ENCODE results near the gene HINT3.

Gene HINT3

GRCh38 chr6:125957845-125958244, 1.3 kb downstream of the HINT3 start:
- H2AK5ac ChIP-seq (ENCODE audit: low read length) = no peak overlapping the region
- H3K27ac ChIP-seq (ENCODE audit: low read depth, low read length) = no peak overlapping the region
- no peak overlapping the region for H4K8ac ChIP-seq (ENCODE audit: low read depth, low read length)
- no peak overlapping the region for H3K18ac ChIP-seq (ENCODE audit: low read length)
- no peak overlapping the region for H3K4me3 ChIP-seq (ENCODE audit: low read length)
- H2BK120ac ChIP-seq (ENCODE audit: low read depth, low read length) = no peak overlapping the region
- H3K27me3 ChIP-seq (ENCODE audit: insufficient read depth, low read length, poor library complexity) = no peaks in the 10 kb centered on the region
- H3K36me3 ChIP-seq (ENCODE audit: control insufficient read depth, insufficient read depth, low read length) = no peaks in the 10 kb centered on the region
- H3K23ac ChIP-seq (ENCODE audit: low read length) = no peak overlapping the region
- H3K4me1 ChIP-seq (ENCODE audit: control insufficient read depth, low read depth, low read length) = peaks cover 3% of the 10 kb centered on the region
- H2BK5ac ChIP-seq (ENCODE audit: low read length) = no peak overlapping the region
- H3K79me1 ChIP-seq (ENCODE audit: low read length) = no peaks in the 10 kb centered on the region
- H2BK15ac ChIP-seq (replicated peaks; ENCODE audit: low read depth) = no peak overlapping the region
- no peak overlapping the region for H3K4me2 ChIP-seq (ENCODE audit: low read length)
- no peak overlapping the region for H4K5ac ChIP-seq (ENCODE audit: low read length)
- no CpG with 5 or more reads among the region's 4 CpGs for whole genome bisulfite sequencing (ENCODE audit: extremely low coverage, insufficient coverage, low lambda C conversion rate)
- H3K9ac ChIP-seq (ENCODE audit: low read length) = no peak overlapping the region
- H3K79me2 ChIP-seq (ENCODE audit: control insufficient read depth, insufficient read depth, low read length) = no peaks in the 10 kb centered on the region
- DNase-seq = no peak
- H3K4ac ChIP-seq (ENCODE audit: low read depth, low read length) = no peak overlapping the region
- H3K56ac ChIP-seq (ENCODE audit: low read length) = no peak overlapping the region

GRCh38 chr6:125959041-125959440, 2.5 kb downstream of the HINT3 start:
- no peak overlapping the region for H3K4me3 ChIP-seq (ENCODE audit: low read length)
- WGBS (ENCODE audit: extremely low coverage, insufficient coverage, low lambda C conversion rate) = no CpG with 5 or more reads among the region's 4 CpGs

GRCh38 chr6:125961117-125961516, 4.5 kb downstream of the HINT3 start:
- H2BK5ac ChIP-seq (ENCODE audit: low read length) = no peak overlapping the region
- no peak overlapping the region for H3K9ac ChIP-seq (ENCODE audit: low read length)
- no peak overlapping the region for H4K8ac ChIP-seq (ENCODE audit: low read depth, low read length)
- H2BK15ac ChIP-seq (replicated peaks; ENCODE audit: low read depth) = no peak overlapping the region
- H3K56ac ChIP-seq (ENCODE audit: low read length) = no peak overlapping the region
- no peak overlapping the region for H3K23ac ChIP-seq (ENCODE audit: low read length)
- H3K4me3 ChIP-seq (ENCODE audit: low read length) = no peak overlapping the region
- no peak overlapping the region for H2BK120ac ChIP-seq (ENCODE audit: low read depth, low read length)
- no peak overlapping the region for H3K18ac ChIP-seq (ENCODE audit: low read length)
- H3K27me3 ChIP-seq (ENCODE audit: insufficient read depth, low read length, poor library complexity) = no peaks in the 10 kb centered on the region
- H3K27ac ChIP-seq (ENCODE audit: low read depth, low read length) = no peak overlapping the region
- WGBS (ENCODE audit: extremely low coverage, insufficient coverage, low lambda C conversion rate) = no CpG with 5 or more reads among the region's 3 CpGs
- H3K4me2 ChIP-seq (ENCODE audit: low read length) = no peak overlapping the region
- H4K5ac ChIP-seq (ENCODE audit: low read length) = no peak overlapping the region
- H3K4ac ChIP-seq (ENCODE audit: low read depth, low read length) = no peak overlapping the region
- H3K4me1 ChIP-seq (ENCODE audit: control insufficient read depth, low read depth, low read length) = peaks cover 2% of the 10 kb centered on the region
- H3K79me1 ChIP-seq (ENCODE audit: low read length) = no peaks in the 10 kb centered on the region
- H2AK5ac ChIP-seq (ENCODE audit: low read length) = no peak overlapping the region
- no peaks in the 10 kb centered on the region for H3K79me2 ChIP-seq (ENCODE audit: control insufficient read depth, insufficient read depth, low read length)
- H3K36me3 ChIP-seq (ENCODE audit: control insufficient read depth, insufficient read depth, low read length) = no peaks in the 10 kb centered on the region
- DNase-seq = no peak

More at GRCh38 chr6:125959041-125959440, 2.5 kb downstream of the HINT3 start:
- peaks cover 4% of the 10 kb centered on the region for H3K4me1 ChIP-seq (ENCODE audit: control insufficient read depth, low read depth, low read length)
- H3K18ac ChIP-seq (ENCODE audit: low read length) = no peak overlapping the region
- H2BK15ac ChIP-seq (replicated peaks; ENCODE audit: low read depth) = no peak overlapping the region
- no peaks in the 10 kb centered on the region for H3K36me3 ChIP-seq (ENCODE audit: control insufficient read depth, insufficient read depth, low read length)
- H3K56ac ChIP-seq (ENCODE audit: low read length) = peak overlapping the region; percentile 28
- DNase-seq = no peak
- no peak overlapping the region for H3K4me2 ChIP-seq (ENCODE audit: low read length)
- H3K79me2 ChIP-seq (ENCODE audit: control insufficient read depth, insufficient read depth, low read length) = no peaks in the 10 kb centered on the region
- H4K5ac ChIP-seq (ENCODE audit: low read length) = no peak overlapping the region
- H3K27ac ChIP-seq (ENCODE audit: low read depth, low read length) = no peak overlapping the region
- no peak overlapping the region for H2AK5ac ChIP-seq (ENCODE audit: low read length)
- H3K9ac ChIP-seq (ENCODE audit: low read length) = no peak overlapping the region
- H3K27me3 ChIP-seq (ENCODE audit: insufficient read depth, low read length, poor library complexity) = no peaks in the 10 kb centered on the region
- H3K4ac ChIP-seq (ENCODE audit: low read depth, low read length) = no peak overlapping the region
- no peak overlapping the region for H2BK5ac ChIP-seq (ENCODE audit: low read length)
- no peak overlapping the region for H2BK120ac ChIP-seq (ENCODE audit: low read depth, low read length)
- no peak overlapping the region for H4K8ac ChIP-seq (ENCODE audit: low read depth, low read length)
- H3K23ac ChIP-seq (ENCODE audit: low read length) = no peak overlapping the region
- no peaks in the 10 kb centered on the region for H3K79me1 ChIP-seq (ENCODE audit: low read length)

GRCh38 chr6:125962900-125963497, 6.4 kb downstream of the HINT3 start:
- Histone ChIP-seq H3K79me1 (ENCODE audit: low read length) (no peaks in the 10 kb centered on the region), H2BK15ac (replicated peaks; ENCODE audit: low read depth) (no peak overlapping the region), H3K27me3 (ENCODE audit: insufficient read depth, low read length, poor library complexity) (no peaks in the 10 kb centered on the region), H3K4ac (ENCODE audit: low read depth, low read length) (no peak overlapping the region), H3K9ac (ENCODE audit: low read length) (no peak overlapping the region), H4K5ac (ENCODE audit: low read length) (no peak overlapping the region), H3K79me2 (ENCODE audit: control insufficient read depth, insufficient read depth, low read length) (no peaks in the 10 kb centered on the region), H4K8ac (ENCODE audit: low read depth, low read length) (no peak overlapping the region), H3K4me2 (ENCODE audit: low read length) (no peak overlapping the region), H3K18ac (ENCODE audit: low read length) (no peak overlapping the region), H3K36me3 (ENCODE audit: control insufficient read depth, insufficient read depth, low read length) (no peaks in the 10 kb centered on the region), H3K4me1 (ENCODE audit: control insufficient read depth, low read depth, low read length) (peaks cover 2% of the 10 kb centered on the region), H2BK5ac (ENCODE audit: low read length) (no peak overlapping the region), H2BK120ac (ENCODE audit: low read depth, low read length) (no peak overlapping the region), H3K4me3 (ENCODE audit: low read length) (no peak overlapping the region), H3K56ac (ENCODE audit: low read length) (no peak overlapping the region), H3K23ac (ENCODE audit: low read length) (no peak overlapping the region), H2AK5ac (ENCODE audit: low read length) (no peak overlapping the region), H3K27ac (ENCODE audit: low read depth, low read length) (no peak overlapping the region)
- no CpG with 5 or more reads among the region's 8 CpGs for WGBS (ENCODE audit: extremely low coverage, insufficient coverage, low lambda C conversion rate)
- peak; percentile 55 for DNase-seq

- Histone ChIP-seq H2BK120ac (ENCODE audit: low read depth, low read length) (no peak overlapping the region), H2BK15ac (replicated peaks; ENCODE audit: low read depth) (no peak overlapping the region), H3K23ac (ENCODE audit: low read length) (no peak overlapping the region), H3K56ac (ENCODE audit: low read length) (no peak overlapping the region), H3K27me3 (ENCODE audit: insufficient read depth, low read length, poor library complexity) (no peaks in the 10 kb centered on the region), H3K18ac (ENCODE audit: low read length) (no peak overlapping the region), H3K4ac (ENCODE audit: low read depth, low read length) (no peak overlapping the region), H3K4me2 (ENCODE audit: low read length) (no peak overlapping the region), H2BK5ac (ENCODE audit: low read length) (no peak overlapping the region), H3K36me3 (ENCODE audit: control insufficient read depth, insufficient read depth, low read length) (no peaks in the 10 kb centered on the region), H2AK5ac (ENCODE audit: low read length) (no peak overlapping the region), H4K8ac (ENCODE audit: low read depth, low read length) (no peak overlapping the region), H3K9ac (ENCODE audit: low read length) (no peak overlapping the region), H3K4me1 (ENCODE audit: control insufficient read depth, low read depth, low read length) (peaks cover 2% of the 10 kb centered on the region), H3K79me2 (ENCODE audit: control insufficient read depth, insufficient read depth, low read length) (no peaks in the 10 kb centered on the region), H3K79me1 (ENCODE audit: low read length) (no peaks in the 10 kb centered on the region), H3K27ac (ENCODE audit: low read depth, low read length) (no peak overlapping the region), H4K5ac (ENCODE audit: low read length) (no peak overlapping the region), H3K4me3 (ENCODE audit: low read length) (no peak overlapping the region)
- WGBS (ENCODE audit: extremely low coverage, insufficient coverage, low lambda C conversion rate) = no CpG with 5 or more reads among the region's 2 CpGs
- DNase-seq = no peak
These were observed 7.2 kb downstream of the HINT3 start for GRCh38 chr6:125963817-125964216.

GRCh38 chr6:125966569-125966968, 10.0 kb downstream of the HINT3 start:
- WGBS (ENCODE audit: extremely low coverage, insufficient coverage, low lambda C conversion rate) = no CpG with 5 or more reads among the region's 1 CpG

More at GRCh38 chr6:125966569-125966968, 10.0 kb downstream of the HINT3 start:
- Histone ChIP-seq H3K18ac (ENCODE audit: low read length) (no peak overlapping the region), H3K9ac (ENCODE audit: low read length) (no peak overlapping the region), H3K4ac (ENCODE audit: low read depth, low read length) (no peak overlapping the region), H3K56ac (ENCODE audit: low read length) (no peak overlapping the region), H4K5ac (ENCODE audit: low read length) (no peak overlapping the region), H3K27me3 (ENCODE audit: insufficient read depth, low read length, poor library complexity) (no peaks in the 10 kb centered on the region), H3K23ac (ENCODE audit: low read length) (no peak overlapping the region), H2BK120ac (ENCODE audit: low read depth, low read length) (no peak overlapping the region), H3K27ac (ENCODE audit: low read depth, low read length) (no peak overlapping the region), H2BK15ac (replicated peaks; ENCODE audit: low read depth) (no peak overlapping the region), H3K36me3 (ENCODE audit: control insufficient read depth, insufficient read depth, low read length) (no peaks in the 10 kb centered on the region), H4K8ac (ENCODE audit: low read depth, low read length) (no peak overlapping the region), H3K4me1 (ENCODE audit: control insufficient read depth, low read depth, low read length) (peaks cover 2% of the 10 kb centered on the region), H2AK5ac (ENCODE audit: low read length) (no peak overlapping the region), H3K79me1 (ENCODE audit: low read length) (no peaks in the 10 kb centered on the region), H3K4me3 (ENCODE audit: low read length) (no peak overlapping the region), H2BK5ac (ENCODE audit: low read length) (no peak overlapping the region), H3K79me2 (ENCODE audit: control insufficient read depth, insufficient read depth, low read length) (no peaks in the 10 kb centered on the region), H3K4me2 (ENCODE audit: low read length) (no peak overlapping the region)
- no peak for DNase-seq

All from mesendoderm (in vitro differentiated cells).